Esophagus muscularis mucosa (tissue), 3 donors: Measurements from ENCODE around the gene PHF2.

ENCODE experiments used
- POLR2A ChIP-seq: fragments of 450-650 bp; IDR thresholded peaks from one replicate; pipeline ENCODE4 v1.6.1; 2017; ENCODE audit warnings: antibody characterized with exemption, moderate library complexity, mild to moderate bottlenecking, low read depth
- POLR2AphosphoS5 ChIP-seq, 2 donors: sonication (generic); formaldehyde crosslinking; IDR thresholded peaks; one replicate each; pipeline ENCODE4 v1.6.1; 2017; ENCODE audit warnings: antibody characterized with exemption in 2 of 2
- TF ChIP-seq, protein P1 (sequence below), 3 experiments: fragments of 200-600 bp in 2 of 3; fragments of 450-650 bp in 1 of 3; sonication (generic) in 2 of 3; IDR thresholded peaks; one replicate each; pipeline ENCODE4 v1.5.1; 2017 to 2019; ENCODE audit warnings: antibody characterized with exemption in 3 of 3, mild to moderate bottlenecking in 2 of 3, moderate library complexity in 1 of 3

DNA sequence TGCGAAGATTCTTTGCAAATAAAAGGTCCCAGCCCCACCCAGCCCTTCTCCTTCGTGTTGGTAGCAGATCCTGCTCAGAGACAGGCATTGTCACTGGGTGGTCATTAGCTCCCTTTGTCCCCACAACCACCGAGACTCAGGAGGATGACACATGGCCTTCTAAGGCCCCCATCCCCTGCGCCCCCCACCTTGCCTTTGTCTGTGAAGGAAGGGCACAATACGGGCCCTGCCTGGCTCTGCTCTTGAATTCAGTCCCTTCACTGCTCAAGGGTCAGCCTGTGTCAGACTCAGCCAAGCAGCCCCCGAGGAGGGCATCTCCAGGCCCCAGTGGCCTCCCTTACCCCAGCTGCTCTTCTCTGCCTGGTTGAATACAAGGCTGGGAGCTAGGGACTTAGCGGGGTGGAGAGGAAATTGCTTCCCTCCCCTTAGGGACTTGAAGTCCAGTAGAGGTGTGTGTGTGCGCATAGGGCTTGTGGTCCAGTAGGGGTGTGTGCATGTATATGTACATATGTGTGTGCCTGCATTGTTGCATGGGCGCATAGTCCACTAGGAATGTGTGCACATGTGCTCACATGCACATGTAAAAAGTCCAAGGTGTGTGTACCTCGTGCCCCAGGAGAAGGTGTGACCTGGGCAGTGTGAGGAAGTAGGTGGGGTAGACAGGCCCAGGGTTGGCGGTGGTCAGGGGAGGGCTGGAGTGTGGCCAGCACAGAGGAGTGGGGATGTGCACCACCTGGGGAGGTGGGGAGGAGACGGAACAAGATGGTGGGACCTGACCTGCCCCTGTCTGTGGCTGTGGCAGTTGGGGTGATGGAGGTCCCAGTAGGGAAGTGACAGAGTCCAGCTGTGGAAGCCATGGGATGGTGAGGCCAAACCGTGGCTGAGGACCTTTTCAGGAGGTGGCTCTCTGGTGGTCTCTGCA lies 59.1 kb downstream of the PHF2 start:
- TF ChIP-seq, protein P1, sequence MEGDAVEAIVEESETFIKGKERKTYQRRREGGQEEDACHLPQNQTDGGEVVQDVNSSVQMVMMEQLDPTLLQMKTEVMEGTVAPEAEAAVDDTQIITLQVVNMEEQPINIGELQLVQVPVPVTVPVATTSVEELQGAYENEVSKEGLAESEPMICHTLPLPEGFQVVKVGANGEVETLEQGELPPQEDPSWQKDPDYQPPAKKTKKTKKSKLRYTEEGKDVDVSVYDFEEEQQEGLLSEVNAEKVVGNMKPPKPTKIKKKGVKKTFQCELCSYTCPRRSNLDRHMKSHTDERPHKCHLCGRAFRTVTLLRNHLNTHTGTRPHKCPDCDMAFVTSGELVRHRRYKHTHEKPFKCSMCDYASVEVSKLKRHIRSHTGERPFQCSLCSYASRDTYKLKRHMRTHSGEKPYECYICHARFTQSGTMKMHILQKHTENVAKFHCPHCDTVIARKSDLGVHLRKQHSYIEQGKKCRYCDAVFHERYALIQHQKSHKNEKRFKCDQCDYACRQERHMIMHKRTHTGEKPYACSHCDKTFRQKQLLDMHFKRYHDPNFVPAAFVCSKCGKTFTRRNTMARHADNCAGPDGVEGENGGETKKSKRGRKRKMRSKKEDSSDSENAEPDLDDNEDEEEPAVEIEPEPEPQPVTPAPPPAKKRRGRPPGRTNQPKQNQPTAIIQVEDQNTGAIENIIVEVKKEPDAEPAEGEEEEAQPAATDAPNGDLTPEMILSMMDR (IDR thresholded peaks at IDR 0.05) = no peak
- TF ChIP-seq POLR2A = no peak
- no peak for TF ChIP-seq POLR2AphosphoS5 (IDR thresholded peaks at IDR 0.05)
